H1 (cell line): ENCODE results near the gene CRYGD. TPM values are rescaled to one million over a fixed set of nuclear protein-coding genes. Genes with fewer than 3 reads are reported as not detected.

Experiments
- ASH2L ChIP-seq: fragments of 200-600, 300-600 bp; sonication (generic); IDR thresholded peaks from one replicate; pipeline ENCODE4 v1.7.1; 2017; ENCODE audit warnings: low read length
- CHD7 ChIP-seq: fragments of 300-600 bp; sonication (generic); IDR thresholded peaks from 2 replicates; pipeline ENCODE4 v1.7.1; 2012; ENCODE audit warnings: low read length, moderate library complexity, mild to moderate bottlenecking, inconsistent platforms; ENCODE audit not compliant: insufficient replicate concordance
- FOSL1 ChIP-seq: IDR thresholded peaks from 2 replicates; pipeline ENCODE4 v1.6.1; 2011; ENCODE audit warnings: mild to moderate bottlenecking, low read depth, low read length, moderate library complexity; ENCODE audit not compliant: insufficient read depth
- GTF2F1 ChIP-seq: IDR thresholded peaks from 2 replicates; pipeline ENCODE4 v1.6.1; 2012; ENCODE audit warnings: low read depth, low read length, improper control_type of control experiment, borderline replicate concordance
- JUND ChIP-seq: IDR thresholded peaks from 2 replicates; pipeline ENCODE4 v1.6.1; 2011; ENCODE audit warnings: mild to moderate bottlenecking, improper control_type of control experiment, low read length
- POLR2A ChIP-seq, 2 experiments: IDR thresholded peaks; 1 replicate in 1 of 2; 2 replicates in 1 of 2; pipeline ENCODE4 v1.6.1; 2011; ENCODE audit warnings: low read depth in 2 of 2, low read length in 2 of 2, mild to moderate bottlenecking in 2 of 2; ENCODE audit errors: control extremely low read depth in 1 of 2
- POU5F1 ChIP-seq: IDR thresholded peaks from 2 replicates; pipeline ENCODE4 v1.6.1; 2011; ENCODE audit warnings: low read depth, mild to moderate bottlenecking, low read length, moderate library complexity
- RNF2 ChIP-seq: fragments of 200-900, 300-1000 bp; sonication (generic); IDR thresholded peaks from 2 replicates; pipeline ENCODE4 v1.7.1; 2016; ENCODE audit warnings: borderline replicate concordance, low read depth, mild to moderate bottlenecking, antibody characterized with exemption, low read length; ENCODE audit not compliant: poor library complexity, severe bottlenecking; ENCODE audit errors: missing control alignments
- RXRA ChIP-seq: IDR thresholded peaks from 2 replicates; pipeline ENCODE4 v1.6.1; 2011; ENCODE audit warnings: low read depth, mild to moderate bottlenecking, low read length, moderate library complexity; ENCODE audit not compliant: insufficient read depth
- SIX5 ChIP-seq: IDR thresholded peaks from 2 replicates; pipeline ENCODE4 v1.6.1; 2011; ENCODE audit warnings: mild to moderate bottlenecking, low read depth, low read length
- SP2 ChIP-seq: IDR thresholded peaks from 2 replicates; pipeline ENCODE4 v1.6.1; 2012; ENCODE audit warnings: mild to moderate bottlenecking, low read length, inconsistent platforms
- ZNF274 ChIP-seq: IDR thresholded peaks from 2 replicates; pipeline ENCODE4 v1.7.0; 2012; ENCODE audit warnings: low read length, borderline replicate concordance; ENCODE audit errors: extremely low read depth
- polyA plus RNA-seq, 7 experiments: library from polyadenylated mRNA; depleted of rRNA in 3 of 7; stranded (reverse) in 5 of 7; unstranded in 2 of 7; fragments of >200 nt in 5 of 7; fragments of 200-250 nt in 2 of 7; gene quantifications; 1 replicate in 5 of 7; 2 replicates in 1 of 7; 4 replicates in 1 of 7; pipeline versions ENCODE4 v1.2.1 to v1.2.3, GENCODE V29; 2011 to 2013; ENCODE audit warnings: missing spikeins in 2 of 7, mixed read lengths in 2 of 7
- total RNA-seq: library from RNA; stranded (reverse); fragmentation: NEBNext Ultra II Directional; extraction: Animal tissue kit (Norgen Biotek cat#: 25700); gene quantifications from 2 replicates; pipeline ENCODE4 v1.2.1, GENCODE V29; 2021

Gene CRYGD
- total and polyA plus RNA-seq, 2 of the 8 experiments (the other 6 are each of a cell fraction or from before 2014, with no cell fraction given), result 2.9 to 7.1 TPM

DNA sequence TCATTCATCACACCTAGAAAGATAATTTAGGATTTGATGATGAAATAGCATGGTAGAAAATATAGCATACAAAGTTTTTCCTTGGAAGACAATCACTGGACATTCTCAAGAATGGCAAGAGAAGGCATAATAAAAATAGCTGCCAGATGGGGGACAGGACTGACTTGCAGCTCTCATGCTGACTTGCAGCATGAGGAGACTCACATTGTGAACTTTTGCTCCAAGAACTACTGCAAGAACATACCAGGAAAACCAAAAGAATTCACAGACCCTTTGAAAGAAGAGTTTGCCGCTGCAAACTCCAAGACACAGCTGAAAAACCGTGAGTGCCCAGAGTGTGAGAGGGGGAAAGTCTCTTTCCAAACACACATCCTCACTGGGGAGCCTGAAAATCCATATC is 47.0 kb downstream of the CRYGD start (continued):
- TF ChIP-seq CHD7 (no peak), ZNF274 (no peak), SIX5 (no peak), ASH2L (no peak), GTF2F1 (no peak), SP2 (no peak), RNF2 (no peak), RXRA (no peak), FOSL1 (no peak), JUND (no peak), POLR2A (IDR thresholded peaks at IDR 0.05; ENCODE audit: control extremely low read depth in 1 of 2, low read depth in 2 of 2, low read length in 2 of 2) (no peak), POU5F1 (no peak)
